Measurements from ENCODE around the gene SNRNP25.

GRCh38 chr16:64914-65255 lies 11.3 kb downstream of the SNRNP25 start:
- TF ChIP-seq NFRKB (IDR thresholded peaks at IDR 0.05) (no peak), CTBP1 (IDR thresholded peaks at IDR 0.05; ENCODE audit: borderline replicate concordance) (no peak), FOXM1 (IDR thresholded peaks at IDR 0.05; ENCODE audit: borderline replicate concordance) (no peak)
